ENCODE measurements around the gene FUT3.

The FUT3 gene

GRCh38 chr19:5806905-5807304, 44.3 kb downstream of the FUT3 start:
- H3K27me3 ChIP-seq: peaks cover 0 to 60% of the 10 kb centered on the region in 2 donors
- no peak overlapping the region for H3K27ac ChIP-seq
- H3K36me3 ChIP-seq: no peaks in the 10 kb centered on the region
- intact Hi-C loops (cut with DNase I; ENCODE audit: low total_unique reads): no loop called here
- no peak for TF ChIP-seq CTCF (IDR thresholded peaks at IDR 0.05)
- H3K4me3 ChIP-seq: no peak overlapping the region
- no peak for DNase-seq
- peaks cover 0 to 19% (median 7%) of the 10 kb centered on the region in 4 donors for H3K4me1 ChIP-seq
- no peaks in the 10 kb centered on the region for H3K9me3 ChIP-seq

GRCh38 chr19:5806133-5806489, 45.1 kb downstream of the FUT3 start:
- Histone ChIP-seq H3K4me1 (peaks cover 0 to 20% (median 7%) of the 10 kb centered on the region in 4 donors), H3K27ac (no peak overlapping the region), H3K9me3 (no peaks in the 10 kb centered on the region), H3K27me3 (peaks cover 0 to 66% of the 10 kb centered on the region in 2 donors), H3K36me3 (no peaks in the 10 kb centered on the region), H3K4me3 (no peak overlapping the region)
- intact Hi-C loops (cut with DNase I; ENCODE audit: low total_unique reads): no loop called here
- peak in 1 of 2 experiments; percentile 7 for TF ChIP-seq CTCF (IDR thresholded peaks at IDR 0.05)
- no peak for DNase-seq

GRCh38 chr19:5805462-5806132, 45.7 kb downstream of the FUT3 start:
- peak in 1 of 2 experiments; percentile 40 for TF ChIP-seq CTCF (IDR thresholded peaks at IDR 0.05)
- intact Hi-C loops (cut with DNase I; ENCODE audit: low total_unique reads): loop anchor here (2.0 kb wide), 1 partner anchor 91 kb away; no protein-coding TSS in a partner anchor
- Histone ChIP-seq H3K36me3 (no peaks in the 10 kb centered on the region), H3K4me1 (peaks cover 0 to 20% (median 7%) of the 10 kb centered on the region in 4 donors), H3K27me3 (peaks cover 0 to 71% of the 10 kb centered on the region in 2 donors), H3K27ac (no peak overlapping the region), H3K4me3 (no peak overlapping the region), H3K9me3 (no peaks in the 10 kb centered on the region)
- DNase-seq: no peak

GRCh38 chr19:5804516-5805461, 46.5 kb downstream of the FUT3 start, which contains the start of gene NRTN:
TSS of gene NRTN (plus strand) at chr19:5805067. CDS start at chr19:5824166, 19,099 bp downstream.
- H3K4me3 ChIP-seq: peak within 1 kb of the TSS in 1 of 2 donors; percentile 2
- intact Hi-C loops (cut with DNase I; ENCODE audit: low total_unique reads): loop anchor here (2.0 kb wide), 1 partner anchor 92 kb away; no protein-coding TSS in a partner anchor
- TF ChIP-seq CTCF (IDR thresholded peaks at IDR 0.05): no peak
- no peak for DNase-seq
- H3K36me3 ChIP-seq: no peaks in the 10 kb centered on the region
- H3K27ac ChIP-seq: no peak within 1 kb of the TSS
- no peaks in the 10 kb centered on the region for H3K9me3 ChIP-seq
- peaks cover 0 to 20% (median 7%) of the 10 kb centered on the region in 4 donors for H3K4me1 ChIP-seq
- peaks cover 0 to 79% of the 10 kb centered on the region in 2 donors for H3K27me3 ChIP-seq

GRCh38 chr19:5803752-5804515, 47.3 kb downstream of the FUT3 start:
- no peaks in the 10 kb centered on the region for H3K36me3 ChIP-seq

More at GRCh38 chr19:5803752-5804515, 47.3 kb downstream of the FUT3 start:
- Histone ChIP-seq H3K4me3 (peak overlapping the region in 1 of 2 donors; percentile 2), H3K4me1 (peaks cover 0 to 20% (median 7%) of the 10 kb centered on the region in 4 donors), H3K9me3 (no peaks in the 10 kb centered on the region), H3K27me3 (peaks cover 0 to 88% of the 10 kb centered on the region in 2 donors), H3K27ac (no peak overlapping the region)
- TF ChIP-seq CTCF (IDR thresholded peaks at IDR 0.05): peak; percentile 49 to 59
- intact Hi-C loops (cut with DNase I; ENCODE audit: low total_unique reads): loop anchor here (2.0 kb wide), 1 partner anchor 93 kb away; no protein-coding TSS in a partner anchor
- DNase-seq: peak; percentile 73 to 82
